CD14-positive monocyte (primary cell): ENCODE results near the gene OXSR1. TPM values are rescaled to one million over a fixed set of nuclear protein-coding genes. Genes with fewer than 3 reads are reported as not detected.
A peak's percentile ranks its signal among the peaks of the same experiment; 100 is the strongest.

Source experiments
- DNase-seq, 3 donors: peaks; one replicate each; pipeline ENCODE4 v3.0.0-alpha.2; 2011 to 2022
- H2AFZ ChIP-seq: 2 replicates; pipeline ENCODE4 v1.6.0; 2012; ENCODE audit warnings: mild to moderate bottlenecking, low read depth, low read length, inconsistent platforms; ENCODE audit not compliant: insufficient read depth, poor library complexity, severe bottlenecking
- H3K27ac ChIP-seq, 2 donors: 1 replicate in 1 of 2; 2 replicates in 1 of 2; pipeline ENCODE4 v1.5.1; 2012 to 2013; ENCODE audit warnings: low read length in 2 of 2, control low read depth in 1 of 2, inconsistent platforms in 1 of 2, low read depth in 1 of 2, mild to moderate bottlenecking in 1 of 2
- H3K27me3 ChIP-seq, 2 donors: one replicate each; pipeline versions ENCODE4 v1.6.0 to v1.6.1; 2011 to 2013; ENCODE audit warnings: low read length in 2 of 2; ENCODE audit not compliant: control insufficient read depth in 2 of 2, insufficient read depth in 2 of 2
- H3K36me3 ChIP-seq, 2 donors: replicated peaks in 1 of 2; 1 replicate in 1 of 2; 2 replicates in 1 of 2; pipeline versions ENCODE4 v1.5.1 to v1.6.1; 2012 to 2013; ENCODE audit warnings: low read length in 2 of 2, control low read depth in 1 of 2, inconsistent platforms in 1 of 2, mild to moderate bottlenecking in 1 of 2; ENCODE audit not compliant: insufficient read depth in 2 of 2, control insufficient read depth in 1 of 2
- H3K4me1 ChIP-seq, 2 donors: 1 replicate in 1 of 2; 2 replicates in 1 of 2; pipeline versions ENCODE4 v1.5.1 to v1.6.1; 2012 to 2013; ENCODE audit warnings: low read length in 2 of 2, control low read depth in 1 of 2, inconsistent platforms in 1 of 2, mild to moderate bottlenecking in 1 of 2, moderate library complexity in 1 of 2; ENCODE audit not compliant: insufficient read depth in 2 of 2, control insufficient read depth in 1 of 2
- H3K4me2 ChIP-seq: replicated peaks from 2 replicates; pipeline ENCODE3; 2012; ENCODE audit warnings: low read length, moderate library complexity, mild to moderate bottlenecking; ENCODE audit not compliant: poor library complexity, severe bottlenecking; ENCODE audit errors: extremely low read depth
- H3K4me3 ChIP-seq, 3 experiments: fragments of 200-600 bp in 1 of 3; sonication (generic) in 1 of 3; replicated peaks in 1 of 3; 1 replicate in 2 of 3; 2 replicates in 1 of 3; pipeline ENCODE4 v1.5.1; 2011 to 2013; ENCODE audit warnings: low read length in 3 of 3, mild to moderate bottlenecking in 3 of 3, control low read depth in 2 of 3, low read depth in 2 of 3, inconsistent platforms in 1 of 3, moderate library complexity in 1 of 3
- H3K79me2 ChIP-seq: 2 replicates; pipeline ENCODE4 v1.6.0; 2012; ENCODE audit warnings: mild to moderate bottlenecking, control low read depth, inconsistent platforms, low read length, moderate library complexity; ENCODE audit not compliant: insufficient read depth
- H3K9ac ChIP-seq: 2 replicates; pipeline ENCODE4 v1.6.0; 2017; ENCODE audit warnings: low read length, mild to moderate bottlenecking; ENCODE audit not compliant: insufficient read depth, poor library complexity, severe bottlenecking
- H3K9me3 ChIP-seq, 2 donors: replicated peaks in 1 of 2; 1 replicate in 1 of 2; 2 replicates in 1 of 2; pipeline versions ENCODE4 v1.5.1 to v1.6.1; 2012 to 2013; ENCODE audit warnings: low read length in 2 of 2, control low read depth in 1 of 2; ENCODE audit not compliant: control insufficient read depth in 1 of 2, insufficient read depth in 1 of 2
- H4K20me1 ChIP-seq: 2 replicates; pipeline ENCODE4 v1.6.0; 2012; ENCODE audit warnings: mild to moderate bottlenecking, low read length, control low read depth, moderate library complexity; ENCODE audit not compliant: insufficient read depth
- H3K27ac Mint-ChIP-seq, 7 donors: one replicate each; pipeline ENCODE4 v1.8.0; 2020; ENCODE audit warnings: mild to moderate bottlenecking in 7 of 7, mixed read lengths in 7 of 7, moderate library complexity in 6 of 7, inconsistent platforms in 2 of 7
- H3K27me3 Mint-ChIP-seq, 3 donors: one replicate each; pipeline ENCODE4 v1.8.0; 2021 to 2022; ENCODE audit warnings: low read depth in 3 of 3, mild to moderate bottlenecking in 3 of 3, mixed read lengths in 3 of 3, moderate library complexity in 3 of 3, inconsistent platforms in 1 of 3
- H3K36me3 Mint-ChIP-seq, 2 donors: one replicate each; pipeline ENCODE4 v1.8.0; 2020; ENCODE audit warnings: mixed read lengths in 2 of 2, inconsistent platforms in 1 of 2, mild to moderate bottlenecking in 1 of 2
- H3K4me1 Mint-ChIP-seq: one replicate; pipeline ENCODE4 v1.8.0; 2020; ENCODE audit warnings: mild to moderate bottlenecking, mixed read lengths
- H3K4me3 Mint-ChIP-seq, 2 donors: one replicate each; pipeline ENCODE4 v1.8.0; 2020; ENCODE audit warnings: mild to moderate bottlenecking in 2 of 2, mixed read lengths in 2 of 2, moderate library complexity in 1 of 2
- H3K9me3 Mint-ChIP-seq, 7 donors: one replicate each; pipeline ENCODE4 v1.8.0; 2020 to 2022; ENCODE audit warnings: mixed read lengths in 7 of 7, mild to moderate bottlenecking in 6 of 7, moderate library complexity in 6 of 7, inconsistent platforms in 2 of 7
- WGBS: methylation state at CpG from one replicate; pipeline ENCODE4 v1.1.5; 2013; ENCODE audit warnings: missing lambda C conversion rate; ENCODE audit not compliant: insufficient coverage; 5-methylcytosine and 5-hydroxymethylcytosine counted together
- intact Hi-C, 2 donors: fragments of 100-400 bp; cut with micrococcal nuclease; formaldehyde crosslinking; loops; one replicate each; pipeline versions ENCODE4 v1.15.0 to v1.15.1; 2023
- polyA plus RNA-seq, 3 donors: library from polyadenylated mRNA; depleted of rRNA in 1 of 3; unstranded in 2 of 3; stranded (reverse) in 1 of 3; fragments of 300-500 nt in 2 of 3; fragments of >200 nt in 1 of 3; fragmentation: Illumina TruSeq in 2 of 3; gene quantifications; 1 replicate in 2 of 3; 2 replicates in 1 of 3; pipeline ENCODE4 v1.2.3, GENCODE V29; 2012 to 2021
- TF ChIP-seq, protein P1 (sequence below): fragments of 200-600 bp; IDR thresholded peaks from one replicate; pipeline ENCODE4 v1.8.0; 2022; ENCODE audit warnings: antibody characterized with exemption, mild to moderate bottlenecking

OXSR1 gene
- polyA plus RNA-seq, 3 donors = 9.4 to 20.3 (median 12.3) TPM

DNA sequence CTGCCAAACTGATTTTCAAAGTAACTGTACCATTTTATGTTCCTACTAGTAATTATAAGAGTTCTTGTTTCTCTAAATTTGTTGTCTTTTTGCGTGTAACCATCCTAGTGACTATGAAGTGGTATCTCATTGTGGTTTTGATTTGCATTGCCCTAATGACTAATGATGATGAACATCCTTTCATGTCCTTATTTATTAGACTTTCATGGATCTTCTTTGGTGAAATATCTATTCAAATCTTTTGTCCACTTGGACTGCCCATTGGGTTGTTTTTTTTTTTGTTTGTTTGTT is 3.6 kb downstream of the OXSR1 start:
- Histone ChIP-seq H3K4me3 (no peak overlapping the region), H3K9me3 (no peaks in the 10 kb centered on the region), H4K20me1 (peaks cover 80% of the 10 kb centered on the region), H3K4me1 (peaks cover 24 to 36% of the 10 kb centered on the region in 2 donors), H3K27me3 (no peaks in the 10 kb centered on the region), H3K79me2 (peaks cover 85% of the 10 kb centered on the region), H3K4me2 (no peak overlapping the region), H2AFZ (no peak overlapping the region), H3K36me3 (no peaks in the 10 kb centered on the region), H3K9ac (no peak overlapping the region), H3K27ac (peak overlapping the region in 1 of 2 donors; percentile 80)
- Mint-ChIP-seq H3K9me3 (no peaks in the 10 kb centered on the region), H3K36me3 (peaks cover 21 to 24% of the 10 kb centered on the region in 2 donors), H3K4me1 (peaks cover 60% of the 10 kb centered on the region), H3K27me3 (no peaks in the 10 kb centered on the region), H3K27ac (peak overlapping the region in 6 of 7 donors; percentile 5 to 81 (median 64)), H3K4me3 (no peak overlapping the region)
- WGBS = no CpG with 5 or more reads among the region's 1 CpG
- intact Hi-C loops = no loop called here
- TF ChIP-seq, protein P1, sequence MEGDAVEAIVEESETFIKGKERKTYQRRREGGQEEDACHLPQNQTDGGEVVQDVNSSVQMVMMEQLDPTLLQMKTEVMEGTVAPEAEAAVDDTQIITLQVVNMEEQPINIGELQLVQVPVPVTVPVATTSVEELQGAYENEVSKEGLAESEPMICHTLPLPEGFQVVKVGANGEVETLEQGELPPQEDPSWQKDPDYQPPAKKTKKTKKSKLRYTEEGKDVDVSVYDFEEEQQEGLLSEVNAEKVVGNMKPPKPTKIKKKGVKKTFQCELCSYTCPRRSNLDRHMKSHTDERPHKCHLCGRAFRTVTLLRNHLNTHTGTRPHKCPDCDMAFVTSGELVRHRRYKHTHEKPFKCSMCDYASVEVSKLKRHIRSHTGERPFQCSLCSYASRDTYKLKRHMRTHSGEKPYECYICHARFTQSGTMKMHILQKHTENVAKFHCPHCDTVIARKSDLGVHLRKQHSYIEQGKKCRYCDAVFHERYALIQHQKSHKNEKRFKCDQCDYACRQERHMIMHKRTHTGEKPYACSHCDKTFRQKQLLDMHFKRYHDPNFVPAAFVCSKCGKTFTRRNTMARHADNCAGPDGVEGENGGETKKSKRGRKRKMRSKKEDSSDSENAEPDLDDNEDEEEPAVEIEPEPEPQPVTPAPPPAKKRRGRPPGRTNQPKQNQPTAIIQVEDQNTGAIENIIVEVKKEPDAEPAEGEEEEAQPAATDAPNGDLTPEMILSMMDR = no peak
- peak; percentile 25 to 69 (median 56) for DNase-seq

GRCh38 chr3:38170722-38171121 is 5.4 kb downstream of the OXSR1 start:
- Histone ChIP-seq H3K27me3 (no peaks in the 10 kb centered on the region), H3K4me1 (peaks cover 18 to 29% of the 10 kb centered on the region in 2 donors), H3K4me2 (no peak overlapping the region), H2AFZ (no peak overlapping the region), H3K4me3 (no peak overlapping the region), H3K9me3 (no peaks in the 10 kb centered on the region), H3K27ac (no peak overlapping the region), H4K20me1 (peaks cover 97% of the 10 kb centered on the region), H3K36me3 (no peaks in the 10 kb centered on the region), H3K79me2 (peaks cover 100% of the 10 kb centered on the region), H3K9ac (no peak overlapping the region)
- no peak overlapping the region for H3K4me3 Mint-ChIP-seq
- H3K27ac Mint-ChIP-seq = peak overlapping the region in 2 of 7 donors; percentile 16 to 27
- no peak for DNase-seq
- H3K4me1 Mint-ChIP-seq = peaks cover 59% of the 10 kb centered on the region
- 100% methylated on average over 1 of the region's 4 CpGs for WGBS
- H3K27me3 Mint-ChIP-seq = no peaks in the 10 kb centered on the region
- TF ChIP-seq, protein P1 = no peak
- no peaks in the 10 kb centered on the region for H3K9me3 Mint-ChIP-seq
- intact Hi-C loops = no loop called here
- H3K36me3 Mint-ChIP-seq = peaks cover 21 to 27% of the 10 kb centered on the region in 2 donors
